Heart right ventricle (tissue), 16 donors: ENCODE measurements around the gene KIAA0753. TPM values are rescaled to one million over a fixed set of nuclear protein-coding genes. Genes with fewer than 3 reads are reported as not detected.
A peak's percentile ranks its signal among the peaks of the same experiment; 100 is the strongest.

Experiments used
- ATAC-seq, 8 donors: fragments of 200-7000 bp; cut with Tn5 transposase; one replicate each; pipeline ENCODE4 v1.9.1; 2020; ENCODE audit warnings: mild to moderate bottlenecking in 8 of 8, moderate library complexity in 8 of 8, moderate number of reproducible peaks in 1 of 8
- DNase-seq, 2 donors: peaks; one replicate each; pipeline ENCODE4 v3.0.0-alpha.2; 2020
- H3K27ac ChIP-seq, 10 donors: fragments of 200-600 bp; sonication (generic) in 2 of 10; one replicate each; pipeline versions ENCODE4 v1.5.0 to v1.8.0; 2020 to 2022; ENCODE audit warnings: mild to moderate bottlenecking in 3 of 10
- H3K27me3 ChIP-seq, 7 donors: fragments of 200-600 bp; one replicate each; pipeline ENCODE4 v1.8.0; 2021 to 2022; ENCODE audit warnings: mild to moderate bottlenecking in 2 of 7
- H3K36me3 ChIP-seq, 9 donors: fragments of 200-600 bp; sonication (generic) in 1 of 9; one replicate each; pipeline versions ENCODE4 v1.5.0 to v1.8.0; 2020 to 2022; ENCODE audit warnings: mild to moderate bottlenecking in 2 of 9
- H3K4me1 ChIP-seq, 9 donors: fragments of 200-600 bp; sonication (generic) in 1 of 9; one replicate each; pipeline versions ENCODE4 v1.5.0 to v1.8.0; 2020 to 2022; ENCODE audit warnings: mild to moderate bottlenecking in 4 of 9
- H3K4me3 ChIP-seq, 10 donors: fragments of 200-600 bp; sonication (generic) in 2 of 10; one replicate each; pipeline versions ENCODE4 v1.5.0 to v1.8.0; 2020 to 2022; ENCODE audit warnings: mild to moderate bottlenecking in 7 of 10, moderate library complexity in 2 of 10
- H3K9me3 ChIP-seq, 11 donors: fragments of 200-600 bp in 10 of 11; sonication (generic) in 2 of 11; one replicate each; pipeline versions ENCODE4 v1.5.0 to v1.8.0; 2013 to 2022; ENCODE audit warnings: mild to moderate bottlenecking in 2 of 11, control low read depth in 1 of 11, moderate library complexity in 1 of 11
- WGBS, 2 donors: extraction: QIAGEN DNeasy Blood & Tissue Kit; methylation state at CpG; one replicate each; pipeline ENCODE4 v1.1.7; 2013; ENCODE audit warnings: inconsistent platforms in 1 of 2; 5-methylcytosine and 5-hydroxymethylcytosine counted together
- intact Hi-C, 10 donors: fragments of 100-400 bp; cut with DNase I; formaldehyde crosslinking; loops; one replicate each; pipeline versions ENCODE4 v1.11.1 to v1.14.2; 2022
- long read RNA-seq, 3 donors: library from polyadenylated mRNA; unstranded; transcript quantifications; one replicate each; pipeline ENCODE4 v2.0.0, GENCODE V29; 2020 to 2021
- polyA plus RNA-seq, 2 donors: library from polyadenylated mRNA; stranded (reverse); fragments of 200-250 nt; gene quantifications; one replicate each; pipeline ENCODE4 v1.2.3, GENCODE V29; 2013
- total RNA-seq, 10 donors: library from RNA; stranded (reverse); fragmentation: NEBNext Ultra II Directional in 3 of 10; extraction: Animal tissue kit (Norgen Biotek cat#: 25700) in 3 of 10; gene quantifications; one replicate each; pipeline versions ENCODE4 v1.2.1 to v1.2.4, GENCODE V29; 2021 to 2023
- TF ChIP-seq, protein P1 (sequence below), 9 donors: fragments of 200-600 bp; sonication (generic) in 2 of 9; IDR thresholded peaks; one replicate each; pipeline versions ENCODE4 v1.5.0 to v1.8.0; 2021 to 2022; ENCODE audit warnings: antibody characterized with exemption in 9 of 9, mild to moderate bottlenecking in 5 of 9, moderate library complexity in 1 of 9
- donor health status: Arrhythmogenic right ventricular cardiomyopathy.
- donor health status: ischemic (EF 13 %, LVEDD 7.1; RV severe dilation, severe dysfunction).
- donor health status: healthy with polysubstance abuse.
- donor health status: DM: no; HTN: yes; CAD: no.
- donor health status: DM: no; HTN: no; CAD: no.
- donor health status: ischemic (EF 25% LVEDD 6.9; RV normal size, moderate dysfunction).
- donor health status: ischemic (EF 25% LVEDD 5.7; RV mildly dilated, moderate dysfunction).
- donor health status: healthy.
- donor health status: DM: yes; HTN: yes; CAD: no.
- donor health status: Ischemic cardiomyopathy.
- donor health status: ischemic (EF 35%, LVEDD 5.7; RV mildly dilated, moderate dysfunction).
- donor health status: nonischemic (EF 11% LVEDD 7.7; RV severe dilation, severe dysfunction).
- donor health status: DM: yes; HTN: yes; CAD: no.
- donor health status: PGD.
- donor health status: ischemic (EF 29% LVEDD 5.4; RV normal size, mild dysfunction).
- donor health status: nonischemic (EF 23%, LVEDD 6.1; RV moderate dilation, normal function).

The KIAA0753 gene
- 1 to 10 TPM; 3.6 to 9.9 (median 6.0) TPM for total RNA-seq
- polyA plus RNA-seq: 1 to 10 TPM; 2.4 to 3.2 TPM
- long read RNA-seq, donor 1, partial matches to known transcripts: 2 of 2 reads
- long read RNA-seq, donor 1, other reads (novel, unspliced or antisense): 0 of 2 reads
- long read RNA-seq, donor 2, partial matches to known transcripts: 0 of 3 reads
- long read RNA-seq, donor 2, other reads (novel, unspliced or antisense): 3 of 3 reads
- long read RNA-seq, donor 3, full-length matches to known transcripts: 1 of 2 reads
- long read RNA-seq, donor 3, partial matches to known transcripts: 1 of 2 reads
- long read RNA-seq, donor 3, other reads (novel, unspliced or antisense): 0 of 2 reads

DNA sequence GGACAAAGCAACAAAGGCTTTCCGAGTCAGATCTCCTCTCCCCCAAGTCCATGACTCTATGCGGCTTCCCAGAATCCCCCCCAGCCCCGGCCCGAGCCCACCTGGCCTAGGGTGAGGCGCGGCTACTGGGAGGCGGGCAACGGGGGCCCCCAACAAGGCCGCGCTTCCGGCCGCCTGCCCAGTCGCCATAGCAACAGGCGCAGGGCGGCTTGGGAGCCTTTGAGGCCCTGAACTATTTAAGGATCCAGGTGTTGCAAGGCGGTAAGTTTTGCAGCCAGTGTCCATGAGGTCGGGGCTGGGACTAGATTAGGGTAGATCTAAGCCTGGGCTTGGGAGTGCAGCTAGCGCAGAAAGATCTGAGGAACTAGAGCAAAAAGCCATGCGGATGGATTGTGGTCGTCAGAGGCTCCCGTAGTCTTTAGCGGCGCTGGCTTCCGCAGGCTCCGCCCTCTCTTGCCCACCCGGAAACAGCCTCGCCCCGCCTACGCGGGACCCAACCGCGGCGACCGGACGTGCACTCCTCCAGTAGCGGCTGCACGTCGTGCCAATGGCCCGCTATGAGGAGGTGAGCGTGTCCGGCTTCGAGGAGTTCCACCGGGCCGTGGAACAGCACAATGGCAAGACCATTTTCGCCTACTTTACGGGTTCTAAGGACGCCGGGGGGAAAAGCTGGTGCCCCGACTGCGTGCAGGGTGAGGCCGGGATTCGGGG is at the start of gene KIAA0753, which contains the start of gene TXNDC17:
Gene KIAA0753, minus strand, starts transcription at position 176 of the 711 bp plus-strand sequence. CDS start 5,608 bp downstream, outside the sequence.
Gene TXNDC17, plus strand, starts transcription at position 525 of the 711 bp plus-strand sequence. Its CDS starts 23 bp downstream, at position 548.
- DNase-seq: peak; percentile 93 to 94
- Histone ChIP-seq H3K4me1 (peaks cover 6 to 32% (median 28%) of the 10 kb centered on the region in 9 donors), H3K27me3 (no peaks in the 10 kb centered on the region), H3K4me3 (peak within 1 kb of the TSS; percentile 75 to 98 (median 86)), H3K36me3 (peaks cover 0 to 36% (median 12%) of the 10 kb centered on the region in 9 donors), H3K9me3 (no peaks in the 10 kb centered on the region), H3K27ac (peak within 1 kb of the TSS; percentile 74 to 95 (median 88))
- 0% methylated on average over 52 of the region's 52 CpGs for WGBS, 2 donors
- intact Hi-C loops: loop anchor here in 2 of 10 donors (10.0 kb wide), 1 partner anchor 166 kb away; no protein-coding TSS in a partner anchor
- ATAC-seq: peak; percentile 96 to 99 (median 98)
- TF ChIP-seq, protein P1, sequence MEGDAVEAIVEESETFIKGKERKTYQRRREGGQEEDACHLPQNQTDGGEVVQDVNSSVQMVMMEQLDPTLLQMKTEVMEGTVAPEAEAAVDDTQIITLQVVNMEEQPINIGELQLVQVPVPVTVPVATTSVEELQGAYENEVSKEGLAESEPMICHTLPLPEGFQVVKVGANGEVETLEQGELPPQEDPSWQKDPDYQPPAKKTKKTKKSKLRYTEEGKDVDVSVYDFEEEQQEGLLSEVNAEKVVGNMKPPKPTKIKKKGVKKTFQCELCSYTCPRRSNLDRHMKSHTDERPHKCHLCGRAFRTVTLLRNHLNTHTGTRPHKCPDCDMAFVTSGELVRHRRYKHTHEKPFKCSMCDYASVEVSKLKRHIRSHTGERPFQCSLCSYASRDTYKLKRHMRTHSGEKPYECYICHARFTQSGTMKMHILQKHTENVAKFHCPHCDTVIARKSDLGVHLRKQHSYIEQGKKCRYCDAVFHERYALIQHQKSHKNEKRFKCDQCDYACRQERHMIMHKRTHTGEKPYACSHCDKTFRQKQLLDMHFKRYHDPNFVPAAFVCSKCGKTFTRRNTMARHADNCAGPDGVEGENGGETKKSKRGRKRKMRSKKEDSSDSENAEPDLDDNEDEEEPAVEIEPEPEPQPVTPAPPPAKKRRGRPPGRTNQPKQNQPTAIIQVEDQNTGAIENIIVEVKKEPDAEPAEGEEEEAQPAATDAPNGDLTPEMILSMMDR (IDR thresholded peaks at IDR 0.05): no peak

DNA sequence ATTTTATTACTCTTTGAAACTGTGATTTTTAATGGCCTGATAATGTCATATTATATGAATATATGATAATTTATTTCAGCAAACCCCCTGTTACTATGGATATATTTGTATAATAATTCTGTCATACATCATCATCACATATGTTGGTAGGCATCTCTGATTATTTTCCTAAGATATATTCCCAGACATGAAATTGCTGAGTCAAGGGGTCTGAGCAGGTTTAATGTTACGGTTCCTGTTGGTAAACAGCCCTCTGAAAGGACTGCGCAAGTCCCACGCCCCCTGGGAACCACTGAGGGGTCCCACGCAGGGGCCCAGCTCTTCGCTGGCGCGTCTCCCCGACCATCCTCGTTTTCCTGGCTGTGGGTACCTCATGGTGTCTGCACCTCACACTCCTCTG is 48.4 kb upstream of the KIAA0753 start:
- TF ChIP-seq, protein P1 (IDR thresholded peaks at IDR 0.05): no peak
- H3K27ac ChIP-seq: no peak overlapping the region
- H3K27me3 ChIP-seq: peaks cover 0 to 30% (median 14%) of the 10 kb centered on the region in 7 donors
- intact Hi-C loops: no loop called here
- no peak overlapping the region for H3K4me3 ChIP-seq
- WGBS, 2 donors: 81 to 86% methylated on average over 9 of the region's 9 CpGs
- DNase-seq (no peak), ATAC-seq (no peak)
- H3K36me3 ChIP-seq: no peaks in the 10 kb centered on the region
- H3K4me1 ChIP-seq: no peaks in the 10 kb centered on the region
- H3K9me3 ChIP-seq: no peaks in the 10 kb centered on the region

DNA sequence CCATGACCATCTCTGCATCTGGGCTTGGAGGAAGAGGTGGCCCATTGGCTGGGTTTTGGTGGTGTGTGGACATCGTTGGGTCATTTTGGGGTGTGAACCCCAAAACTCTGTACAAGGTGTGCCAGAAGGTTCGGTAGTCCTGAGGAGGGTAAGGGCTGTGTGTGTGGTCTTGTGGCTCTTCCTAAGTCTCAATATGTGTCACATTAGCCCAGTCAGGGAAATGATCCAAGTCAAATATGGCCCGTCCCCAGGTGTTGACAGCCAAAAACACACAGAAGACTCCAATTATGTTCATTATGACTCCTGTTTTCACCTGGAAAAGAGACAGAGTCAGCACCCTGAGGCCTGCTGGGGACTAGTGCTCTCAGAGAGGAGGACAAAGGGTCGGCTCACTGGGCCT is 45.5 kb upstream of the KIAA0753 start:
- DNase-seq (no peak), ATAC-seq (no peak)
- H3K36me3 ChIP-seq: no peaks in the 10 kb centered on the region
- WGBS, 2 donors: 80 to 82% methylated on average over 4 of the region's 4 CpGs
- no peaks in the 10 kb centered on the region for H3K9me3 ChIP-seq
- H3K27me3 ChIP-seq: peaks cover 0 to 25% (median 14%) of the 10 kb centered on the region in 7 donors
- TF ChIP-seq, protein P1 (IDR thresholded peaks at IDR 0.05): no peak
- no peak overlapping the region for H3K27ac ChIP-seq
- H3K4me1 ChIP-seq: no peaks in the 10 kb centered on the region
- H3K4me3 ChIP-seq: no peak overlapping the region
- intact Hi-C loops: no loop called here
